HFF-Myc (cell line): Measurements from ENCODE around the gene ABAT.
A peak's percentile ranks its signal among the peaks of the same experiment; 100 is the strongest.
"Not testable (repeated sequence)": the region's sequence is repeated elsewhere in the genome, so short reads cannot be mapped to it uniquely, and the experiment has no call there.

Source experiments
- DNase-seq: peaks from one replicate; pipeline ENCODE4 v3.0.0-alpha.2; 2011; ENCODE audit warnings: low read depth; ENCODE audit errors: extremely low read depth
- H3K4me3 ChIP-seq: replicated peaks from 2 replicates; pipeline ENCODE4 v1.5.1; 2011; ENCODE audit warnings: low read depth, mild to moderate bottlenecking, control low read depth, low read length
- CTCF ChIP-seq: IDR thresholded peaks from 2 replicates; pipeline ENCODE4 v1.5.1; 2012; ENCODE audit warnings: mild to moderate bottlenecking, low read depth, low read length, control low read depth; ENCODE audit errors: missing control alignments

The ABAT gene

DNA sequence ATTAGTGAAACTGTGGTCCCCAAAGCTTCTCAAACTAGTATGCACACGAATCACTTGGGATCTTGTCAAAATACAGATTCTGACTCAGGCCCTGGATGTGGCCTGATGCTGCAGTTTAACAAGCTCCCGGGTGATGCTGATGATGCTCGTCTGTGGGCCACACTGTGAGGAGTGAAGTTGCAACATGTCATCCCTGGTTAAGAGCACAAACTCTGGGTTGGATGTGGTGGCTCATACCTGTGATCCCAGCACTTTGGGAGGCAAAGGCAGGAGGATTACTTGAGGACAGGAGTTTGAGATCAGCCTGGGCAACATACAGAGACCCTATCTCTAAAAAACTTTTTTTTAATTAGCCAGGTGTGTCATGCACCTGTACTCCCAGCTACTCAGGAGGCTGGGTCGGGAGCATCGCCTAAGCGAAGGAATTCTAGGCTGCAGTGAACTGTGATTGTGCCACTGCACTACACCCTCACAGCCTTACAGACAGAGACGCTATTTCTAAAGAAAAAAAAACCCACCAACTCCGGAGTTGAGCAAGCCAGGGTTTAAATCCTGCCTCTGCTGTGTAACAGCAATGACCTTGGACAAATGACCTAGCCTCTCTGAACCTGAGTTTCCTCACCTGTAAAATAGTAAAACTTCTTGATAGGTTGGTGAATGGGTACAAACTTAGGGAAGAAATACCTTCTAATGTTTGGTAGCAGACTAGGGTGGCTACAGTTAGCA, 24.4 kb upstream of the ABAT start:
- TF ChIP-seq CTCF, result no peak
- H3K4me3 ChIP-seq, result no peak overlapping the region
- no peak for DNase-seq

- H3K4me3 ChIP-seq, DNase-seq: not testable (repeated sequence)
- peak; percentile 34 for TF ChIP-seq CTCF
These were observed 22.5 kb upstream of the ABAT start for GRCh38 chr16:8651958-8652357.

DNA sequence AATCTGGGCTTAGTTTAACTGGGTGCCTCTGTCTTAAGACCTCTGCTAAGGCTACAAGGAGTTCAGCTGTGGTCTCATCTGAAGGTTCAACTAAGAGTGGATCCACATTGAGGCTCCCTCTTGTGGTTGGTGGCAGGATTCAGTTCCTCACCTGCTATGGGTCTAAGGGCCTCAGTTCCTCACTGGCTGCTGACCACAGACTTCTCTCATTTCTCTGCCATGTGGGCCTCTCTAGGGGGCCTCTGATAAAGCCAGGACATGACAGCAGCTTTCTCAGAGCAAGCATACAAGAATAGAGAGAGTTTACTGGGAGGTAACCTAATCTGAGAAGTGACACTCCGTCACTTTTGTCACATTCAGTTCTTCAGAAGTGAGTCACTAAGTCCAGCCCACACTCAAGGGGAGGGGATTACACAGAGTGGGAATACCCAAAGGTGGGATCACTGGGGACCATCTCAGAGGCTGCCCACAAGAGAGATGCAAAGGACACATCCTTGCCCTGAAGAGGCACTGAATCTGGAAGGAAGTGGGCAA, 19.2 kb upstream of the ABAT start:
- H3K4me3 ChIP-seq, result no peak overlapping the region
- DNase-seq, result no peak
- TF ChIP-seq CTCF, result peak; percentile 77

- DNase-seq, result no peak
- no peak overlapping the region for H3K4me3 ChIP-seq
- no peak for TF ChIP-seq CTCF
These were observed 18.0 kb upstream of the ABAT start for GRCh38 chr16:8656376-8656775.

DNA sequence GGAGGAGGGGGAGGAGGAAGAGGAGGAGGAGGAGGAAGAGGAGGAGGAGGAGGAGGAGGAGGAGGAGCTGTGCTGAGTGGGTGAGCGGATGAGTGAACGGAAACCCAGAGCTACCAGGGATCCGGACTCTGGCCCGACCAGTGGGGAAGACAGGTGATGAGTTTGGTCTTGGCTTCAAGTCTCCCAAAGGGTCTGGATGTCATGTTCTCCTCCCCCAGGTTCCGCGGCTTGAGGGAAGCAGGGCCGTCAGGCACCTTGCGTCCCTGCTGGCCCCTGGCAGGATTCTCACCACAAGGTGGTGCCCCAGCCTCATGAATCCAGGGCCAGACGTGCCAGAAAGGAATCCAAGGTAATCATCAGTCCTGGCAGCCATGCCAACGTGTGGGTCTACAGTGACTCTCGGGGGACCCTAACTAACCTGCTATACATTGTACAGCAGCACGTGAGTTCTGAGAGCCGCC, 13.5 kb upstream of the ABAT start:
- no peak overlapping the region for H3K4me3 ChIP-seq
- peak; percentile 22 for DNase-seq
- peak; percentile 78 for TF ChIP-seq CTCF

DNA sequence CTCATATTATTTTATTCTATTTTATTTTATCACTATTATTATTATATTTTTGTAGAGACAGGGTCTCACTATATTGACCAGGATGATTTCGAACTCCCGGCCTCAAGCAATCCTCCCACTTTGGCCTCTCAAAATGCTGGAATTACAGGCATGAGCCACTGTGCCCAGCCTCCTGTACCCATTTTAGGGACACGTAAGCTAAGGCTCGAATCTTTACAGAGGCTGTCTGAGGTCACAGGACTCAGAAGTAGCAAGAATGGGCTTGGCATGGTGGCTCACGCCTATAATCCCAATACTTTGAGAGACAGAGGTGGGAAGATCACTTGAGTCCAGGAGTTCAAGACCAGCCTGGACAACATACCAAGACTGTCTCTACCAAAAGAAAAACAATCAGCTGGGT, 12.7 kb upstream of the ABAT start:
- TF ChIP-seq CTCF, result no peak
- no peak overlapping the region for H3K4me3 ChIP-seq
- no peak for DNase-seq
